HepG2 (cell line): ENCODE data around the gene CUTC. TPM values are rescaled to one million over a fixed set of nuclear protein-coding genes. Genes with fewer than 3 reads are reported as not detected.

Experiments used
- CHD2 ChIP-seq: IDR thresholded peaks from 2 replicates; pipeline ENCODE4 v1.6.1; 2011; ENCODE audit warnings: low read depth, low read length, improper control_type of control experiment
- DNMT1 ChIP-seq: sonication (generic); formaldehyde crosslinking; IDR thresholded peaks from 2 replicates; pipeline ENCODE4 v1.5.1; 2020; ENCODE audit warnings: mild to moderate bottlenecking, missing genetic modification reagents
- DNMT3B ChIP-seq: conservative IDR thresholded peaks from 2 replicates; pipeline ENCODE4 v1.6.1; 2016; ENCODE audit warnings: missing biosample characterization, control low read depth
- ELK4 ChIP-seq: sonication (generic); formaldehyde crosslinking; IDR thresholded peaks from 2 replicates; pipeline ENCODE4 v1.9.0; 2021; ENCODE audit warnings: missing genetic modification reagents, borderline replicate concordance
- GATAD1 ChIP-seq: IDR thresholded peaks from 2 replicates; pipeline ENCODE4 v1.6.1; 2016; ENCODE audit warnings: missing genetic modification reagents, missing compliant biosample characterization
- NR1H2 ChIP-seq: sonication (generic); formaldehyde crosslinking; IDR thresholded peaks from 2 replicates; pipeline ENCODE4 v1.8.1; 2022; ENCODE audit warnings: low read depth, missing genetic modification reagents, borderline replicate concordance
- RBFOX2 ChIP-seq: fragments of 200-400 bp; formaldehyde crosslinking; IDR thresholded peaks from 2 replicates; pipeline ENCODE4 v1.6.1; 2017; ENCODE audit warnings: low read depth, mild to moderate bottlenecking, low read length
- RFXAP ChIP-seq: sonication (generic); formaldehyde crosslinking; IDR thresholded peaks from 2 replicates; pipeline ENCODE4 v1.4.0; 2020; ENCODE audit warnings: missing genetic modification reagents, borderline replicate concordance
- RXRB ChIP-seq: IDR thresholded peaks from 2 replicates; pipeline ENCODE4 v1.6.1; 2016; ENCODE audit warnings: borderline replicate concordance, missing genetic modification reagents, missing compliant biosample characterization
- TP53 ChIP-seq: sonication (generic); formaldehyde crosslinking; conservative IDR thresholded peaks from 2 replicates; pipeline ENCODE4 v1.4.0; 2020; ENCODE audit warnings: missing genetic modification reagents
- UBTF ChIP-seq: sonication (generic); formaldehyde crosslinking; IDR thresholded peaks from 2 replicates; pipeline ENCODE4 v1.4.0; 2020; ENCODE audit warnings: mild to moderate bottlenecking, missing genetic modification reagents
- ZNF160 ChIP-seq: sonication (generic); formaldehyde crosslinking; IDR thresholded peaks from 2 replicates; pipeline ENCODE4 v1.8.0; 2022; ENCODE audit warnings: mild to moderate bottlenecking, inconsistent platforms, missing genetic modification reagents
- ZNF318 ChIP-seq: sonication (generic); formaldehyde crosslinking; IDR thresholded peaks from 2 replicates; pipeline ENCODE4 v1.4.0; 2020; ENCODE audit warnings: mild to moderate bottlenecking, missing genetic modification reagents
- ZNF576 ChIP-seq: sonication (generic); formaldehyde crosslinking; IDR thresholded peaks from 2 replicates; pipeline ENCODE4 v1.4.0; 2020; ENCODE audit warnings: mild to moderate bottlenecking, missing genetic modification reagents
- ZNF816 ChIP-seq: sonication (generic); formaldehyde crosslinking; IDR thresholded peaks from 2 replicates; pipeline ENCODE4 v1.8.0; 2022; ENCODE audit warnings: missing genetic modification reagents, mild to moderate bottlenecking, borderline replicate concordance
- polyA plus RNA-seq, 8 experiments: library from polyadenylated mRNA; depleted of rRNA in 3 of 8; stranded (reverse) in 7 of 8; unstranded in 1 of 8; fragments of >200 nt; fragmentation: Illumina TruSeq in 4 of 8; extraction: Trizol in 4 of 8; gene quantifications; 2 replicates each; pipeline versions ENCODE4 v1.2.1 to v1.2.3, GENCODE V29; 2011 to 2016; ENCODE audit warnings: low read depth in 4 of 8, missing spikeins in 1 of 8, mixed read lengths in 1 of 8; ENCODE audit not compliant: insufficient read depth in 1 of 8
- total RNA-seq, 5 experiments: library from RNA; depleted of rRNA; stranded (reverse); fragments of >200 nt; fragmentation: Illumina TruSeq; extraction: Trizol; gene quantifications; 2 replicates each; pipeline ENCODE4 v1.2.3, GENCODE V29; 2016; ENCODE audit warnings: low read depth in 1 of 5
- TF ChIP-seq, protein P1 (sequence below): sonication (generic); formaldehyde crosslinking; IDR thresholded peaks from 2 replicates; pipeline ENCODE4 v1.5.0; 2020; ENCODE audit warnings: missing genetic modification reagents, mild to moderate bottlenecking, borderline replicate concordance

The CUTC gene
- total and polyA plus RNA-seq, 2 of the 13 experiments (the other 11 are each of a cell fraction or from before 2014, with no cell fraction given) = 22.3 to 25.8 TPM

GRCh38 chr10:99732033-99732842 is at the start of gene CUTC, which contains the start of gene COX15 (continued):
- no peak for TF ChIP-seq ZNF576 (CRISPR knock-in tag)
- no peak for TF ChIP-seq ZNF318 (CRISPR knock-in tag)
- TF ChIP-seq GATAD1 (CRISPR knock-in tag) = peak; percentile 91
- no peak; the same call in 1 of the 2 replicates for TF ChIP-seq DNMT1 (CRISPR knock-in tag)
- peak; percentile 59; the same call in 1 of the 2 replicates for TF ChIP-seq NR1H2 (CRISPR knock-in tag)
- TF ChIP-seq RBFOX2 = peak; percentile 97
- TF ChIP-seq CHD2 = no peak
- no peak for TF ChIP-seq DNMT3B (CRISPR knock-in tag)
- TF ChIP-seq ZNF816 (CRISPR knock-in tag) = peak; percentile 86; the same call in 1 of the 2 replicates
- peak; percentile 78 for TF ChIP-seq UBTF
- TF ChIP-seq, protein P1, sequence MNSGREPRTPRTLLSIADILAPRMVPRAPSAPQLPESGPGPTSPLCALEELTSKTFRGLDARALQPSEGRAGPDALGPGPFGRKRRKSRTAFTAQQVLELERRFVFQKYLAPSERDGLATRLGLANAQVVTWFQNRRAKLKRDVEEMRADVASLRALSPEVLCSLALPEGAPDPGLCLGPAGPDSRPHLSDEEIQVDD (CRISPR knock-in tag) = no peak; the same call in 1 of the 2 replicates
- TF ChIP-seq RXRB = no peak; the same call in 1 of the 2 replicates
- no peak; the same call in 1 of the 2 replicates for TF ChIP-seq RFXAP (CRISPR knock-in tag)
- TF ChIP-seq TP53 (CRISPR knock-in tag) = no peak
- TF ChIP-seq ELK4 (CRISPR knock-in tag) = no peak
- peak; percentile 61 for TF ChIP-seq ZNF160
